OCI-LY1 (cell line): ENCODE measurements around the gene EIF2AK2.

Experiments
- H2AFZ ChIP-seq: fragments of 200-600 bp; sonication (generic), shearing (Covaris generic); 2 replicates; pipeline ENCODE4 v1.6.0; 2014; ENCODE audit warnings: antibody characterized with exemption, mild to moderate bottlenecking, low read length
- H3F3A ChIP-seq: fragments of 200-600 bp; sonication (generic), shearing (Covaris generic); 2 replicates; pipeline ENCODE4 v1.6.0; 2014; ENCODE audit warnings: mild to moderate bottlenecking, antibody characterized with exemption, low read length, moderate library complexity; ENCODE audit not compliant: insufficient read depth
- H3K27ac ChIP-seq: fragments of 200-600 bp; sonication (generic); 2 replicates; pipeline ENCODE4 v1.5.1; 2014; ENCODE audit warnings: low read length, mixed run types, mild to moderate bottlenecking, low read depth; ENCODE audit not compliant: poor library complexity, severe bottlenecking
- H3K27me3 ChIP-seq: fragments of 200-600 bp; sonication (generic); 2 replicates; pipeline ENCODE4 v1.6.0; 2014; ENCODE audit warnings: antibody characterized with exemption, mild to moderate bottlenecking, low read length, moderate library complexity; ENCODE audit not compliant: insufficient read depth
- H3K36me3 ChIP-seq: fragments of 200-600 bp; sonication (generic); 2 replicates; pipeline ENCODE4 v1.6.1; 2014; ENCODE audit warnings: mild to moderate bottlenecking, antibody characterized with exemption, low read length, moderate library complexity, mixed read lengths; ENCODE audit not compliant: insufficient read depth
- H3K4me1 ChIP-seq: fragments of 200-600 bp; sonication (generic); 2 replicates; pipeline ENCODE4 v1.5.1; 2014; ENCODE audit warnings: mild to moderate bottlenecking, low read length, moderate library complexity; ENCODE audit not compliant: insufficient read depth, severe bottlenecking
- H3K4me2 ChIP-seq: fragments of 200-600 bp; sonication (generic), shearing (Covaris generic); 2 replicates; pipeline ENCODE4 v1.6.1; 2014; ENCODE audit warnings: low read length
- H3K4me3 ChIP-seq: fragments of 200-600 bp; sonication (generic); 2 replicates; pipeline ENCODE4 v1.5.1; 2014; ENCODE audit warnings: low read length, low read depth, mild to moderate bottlenecking, mixed read lengths; ENCODE audit not compliant: poor library complexity, severe bottlenecking
- H3K79me2 ChIP-seq: fragments of 200-600 bp; shearing (Covaris generic); 2 replicates; pipeline ENCODE4 v1.6.1; 2016; ENCODE audit warnings: mixed run types, low read length, mixed read lengths; ENCODE audit not compliant: insufficient read depth
- H3K9ac ChIP-seq: fragments of 200-600 bp; sonication (generic), shearing (Covaris generic); 2 replicates; pipeline ENCODE4 v1.6.1; 2014; ENCODE audit warnings: mild to moderate bottlenecking, low read length, mixed read lengths
- H3K9me2 ChIP-seq: fragments of 200-600 bp; sonication (generic), shearing (Covaris generic); 2 replicates; pipeline ENCODE4 v1.6.1; 2014; ENCODE audit warnings: low read depth, mild to moderate bottlenecking, low read length, mixed read lengths
- H3K9me3 ChIP-seq: fragments of 200-600 bp; shearing (Covaris generic); 2 replicates; pipeline ENCODE4 v1.6.1; 2014; ENCODE audit warnings: low read length, mixed read lengths
- H4K20me1 ChIP-seq: fragments of 200-600 bp; sonication (generic), shearing (Covaris generic); 2 replicates; pipeline ENCODE4 v1.6.0; 2016; ENCODE audit warnings: mild to moderate bottlenecking, low read length; ENCODE audit not compliant: insufficient read depth
- EZH2 ChIP-seq: fragments of 200-600 bp; sonication (generic), shearing (Covaris generic); IDR thresholded peaks from 2 replicates; pipeline ENCODE4 v1.8.0; 2017; ENCODE audit warnings: borderline replicate concordance, mixed run types, mild to moderate bottlenecking, antibody characterized with exemption, low read length, moderate library complexity, mixed read lengths
- TF ChIP-seq, protein P1 (sequence below): fragments of 200-600 bp; sonication (generic), shearing (Covaris generic); IDR thresholded peaks from 2 replicates; pipeline ENCODE4 v1.5.1; 2017; ENCODE audit warnings: mild to moderate bottlenecking, antibody characterized with exemption, low read length, moderate library complexity, mixed read lengths

Gene EIF2AK2

GRCh38 chr2:37154785-37155184, 2.0 kb downstream of the EIF2AK2 start:
- Histone ChIP-seq H3K27ac (peak overlapping the region; percentile 48), H4K20me1 (no peaks in the 10 kb centered on the region), H2AFZ (no peak overlapping the region), H3K9me3 (no peaks in the 10 kb centered on the region), H3K9ac (no peak overlapping the region; the same call in 1 of the 2 replicates), H3F3A (no peaks in the 10 kb centered on the region), H3K9me2 (no peaks in the 10 kb centered on the region), H3K36me3 (peaks cover 12% of the 10 kb centered on the region), H3K4me1 (peaks cover 42% of the 10 kb centered on the region), H3K4me2 (peak overlapping the region; percentile 83), H3K27me3 (no peaks in the 10 kb centered on the region), H3K79me2 (peaks cover 39% of the 10 kb centered on the region), H3K4me3 (peak overlapping the region; percentile 88)
- TF ChIP-seq EZH2, result no peak
- TF ChIP-seq, protein P1, sequence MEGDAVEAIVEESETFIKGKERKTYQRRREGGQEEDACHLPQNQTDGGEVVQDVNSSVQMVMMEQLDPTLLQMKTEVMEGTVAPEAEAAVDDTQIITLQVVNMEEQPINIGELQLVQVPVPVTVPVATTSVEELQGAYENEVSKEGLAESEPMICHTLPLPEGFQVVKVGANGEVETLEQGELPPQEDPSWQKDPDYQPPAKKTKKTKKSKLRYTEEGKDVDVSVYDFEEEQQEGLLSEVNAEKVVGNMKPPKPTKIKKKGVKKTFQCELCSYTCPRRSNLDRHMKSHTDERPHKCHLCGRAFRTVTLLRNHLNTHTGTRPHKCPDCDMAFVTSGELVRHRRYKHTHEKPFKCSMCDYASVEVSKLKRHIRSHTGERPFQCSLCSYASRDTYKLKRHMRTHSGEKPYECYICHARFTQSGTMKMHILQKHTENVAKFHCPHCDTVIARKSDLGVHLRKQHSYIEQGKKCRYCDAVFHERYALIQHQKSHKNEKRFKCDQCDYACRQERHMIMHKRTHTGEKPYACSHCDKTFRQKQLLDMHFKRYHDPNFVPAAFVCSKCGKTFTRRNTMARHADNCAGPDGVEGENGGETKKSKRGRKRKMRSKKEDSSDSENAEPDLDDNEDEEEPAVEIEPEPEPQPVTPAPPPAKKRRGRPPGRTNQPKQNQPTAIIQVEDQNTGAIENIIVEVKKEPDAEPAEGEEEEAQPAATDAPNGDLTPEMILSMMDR, result no peak

GRCh38 chr2:37153224-37153623, 3.6 kb downstream of the EIF2AK2 start:
- no peaks in the 10 kb centered on the region for H3K9me2 ChIP-seq

GRCh38 chr2:37149626-37150322, 7.0 kb downstream of the EIF2AK2 start:
- H3K4me3 ChIP-seq, result peak overlapping the region; percentile 17
- H3K27ac ChIP-seq, result peak overlapping the region; percentile 42
- TF ChIP-seq, protein P1, result no peak
- no peak for TF ChIP-seq EZH2
- no peaks in the 10 kb centered on the region for H3K9me2 ChIP-seq
- H3K79me2 ChIP-seq, result peaks cover 25% of the 10 kb centered on the region
- H3K27me3 ChIP-seq, result no peaks in the 10 kb centered on the region
- no peak overlapping the region for H2AFZ ChIP-seq
- peak overlapping the region; percentile 14; the same call in 1 of the 2 replicates for H3K9ac ChIP-seq
- peak overlapping the region; percentile 45 for H3K4me2 ChIP-seq
- no peaks in the 10 kb centered on the region for H4K20me1 ChIP-seq
- no peaks in the 10 kb centered on the region for H3K9me3 ChIP-seq
- H3K4me1 ChIP-seq, result peaks cover 23% of the 10 kb centered on the region
- H3F3A ChIP-seq, result no peaks in the 10 kb centered on the region
- peaks cover 42% of the 10 kb centered on the region for H3K36me3 ChIP-seq

More at GRCh38 chr2:37153224-37153623, 3.6 kb downstream of the EIF2AK2 start:
- H3K27ac ChIP-seq, result no peak overlapping the region
- no peaks in the 10 kb centered on the region for H3K9me3 ChIP-seq
- peaks cover 39% of the 10 kb centered on the region for H3K79me2 ChIP-seq
- H2AFZ ChIP-seq, result no peak overlapping the region
- no peak overlapping the region for H3K4me2 ChIP-seq
- H3K4me3 ChIP-seq, result no peak overlapping the region
- H3K9ac ChIP-seq, result no peak overlapping the region
- H3K27me3 ChIP-seq, result no peaks in the 10 kb centered on the region
- no peaks in the 10 kb centered on the region for H3F3A ChIP-seq
- peaks cover 21% of the 10 kb centered on the region for H3K36me3 ChIP-seq
- peaks cover 47% of the 10 kb centered on the region for H3K4me1 ChIP-seq
- no peaks in the 10 kb centered on the region for H4K20me1 ChIP-seq
- TF ChIP-seq EZH2, result no peak
- TF ChIP-seq, protein P1, result no peak
